Osteoblast (primary cell): ENCODE results near the gene ZNF264. TPM values are rescaled to one million over a fixed set of nuclear protein-coding genes. Genes with fewer than 3 reads are reported as not detected.
"Not testable (repeated sequence)": the region's sequence is repeated elsewhere in the genome, so short reads cannot be mapped to it uniquely, and the experiment has no call there.

Experiments
- DNase-seq: peaks from one replicate; pipeline ENCODE4 v3.0.0; 2011; ENCODE audit warnings: low spot score, mixed read lengths; ENCODE audit not compliant: insufficient read length; ENCODE audit errors: missing footprints
- H2AFZ ChIP-seq: 2 replicates; pipeline ENCODE4 v1.6.0; 2011; ENCODE audit warnings: mild to moderate bottlenecking, low read length
- H3K27ac ChIP-seq: 2 replicates; pipeline ENCODE4 v1.5.1; 2011; ENCODE audit warnings: mild to moderate bottlenecking, low read depth, low read length, moderate library complexity
- H3K27me3 ChIP-seq: 2 replicates; pipeline ENCODE4 v1.6.0; 2012; ENCODE audit warnings: mild to moderate bottlenecking, control low read depth, inconsistent platforms, low read length, moderate library complexity; ENCODE audit not compliant: insufficient read depth
- H3K36me3 ChIP-seq: 2 replicates; pipeline ENCODE4 v1.5.1; 2011; ENCODE audit warnings: mild to moderate bottlenecking, low read length, control low read depth, moderate library complexity; ENCODE audit not compliant: insufficient read depth
- H3K4me1 ChIP-seq: 2 replicates; pipeline ENCODE4 v1.5.1; 2011; ENCODE audit warnings: mild to moderate bottlenecking, low read length, control low read depth, moderate library complexity; ENCODE audit not compliant: insufficient read depth
- H3K4me2 ChIP-seq: 2 replicates; pipeline ENCODE4 v1.6.0; 2011; ENCODE audit warnings: mild to moderate bottlenecking, low read length; ENCODE audit not compliant: insufficient read depth
- H3K4me3 ChIP-seq: fragments of 200-600 bp; sonication (generic); 3 replicates; pipeline ENCODE4 v1.5.1; 2012; ENCODE audit warnings: mild to moderate bottlenecking, low read length, inconsistent platforms; ENCODE audit not compliant: insufficient read depth
- H3K79me2 ChIP-seq: 2 replicates; pipeline ENCODE4 v1.6.0; 2012; ENCODE audit warnings: mild to moderate bottlenecking, low read length, control low read depth, inconsistent platforms; ENCODE audit not compliant: insufficient read depth
- H3K9me3 ChIP-seq: 2 replicates; pipeline ENCODE4 v1.5.1; 2011; ENCODE audit warnings: low read depth, low read length, control low read depth
- H4K20me1 ChIP-seq: 2 replicates; pipeline ENCODE4 v1.6.0; 2012; ENCODE audit warnings: mild to moderate bottlenecking, low read length, control low read depth; ENCODE audit not compliant: insufficient read depth
- CTCF ChIP-seq: IDR thresholded peaks from 2 replicates; pipeline ENCODE4 v1.5.1; 2011; ENCODE audit warnings: mild to moderate bottlenecking, low read depth, low read length, moderate library complexity; ENCODE audit errors: extremely low read depth
- total RNA-seq: library from RNA; depleted of rRNA; stranded (reverse); fragments of >200 nt; gene quantifications from 2 replicates; pipeline ENCODE4 v1.2.3, GENCODE V29; 2012

Gene ZNF264
- total RNA-seq, 1 donor, result 32.9 TPM

- no peaks in the 10 kb centered on the region for H3K9me3 ChIP-seq
- DNase-seq, result peak; percentile 73
- H4K20me1 ChIP-seq, result peaks cover 27% of the 10 kb centered on the region
- peaks cover 39% of the 10 kb centered on the region for H3K36me3 ChIP-seq
- H2AFZ ChIP-seq, result peak overlapping the region; percentile 100
- peak overlapping the region; percentile 96 for H3K4me3 ChIP-seq
- no peak for TF ChIP-seq CTCF
- no peaks in the 10 kb centered on the region for H3K27me3 ChIP-seq
- H3K79me2 ChIP-seq, result peaks cover 50% of the 10 kb centered on the region
- peak overlapping the region; percentile 78 for H3K27ac ChIP-seq
- H3K4me2 ChIP-seq, result peak overlapping the region; percentile 95
- H3K4me1 ChIP-seq, result peaks cover 5% of the 10 kb centered on the region
Measured at GRCh38 chr19:57192077-57192420, 749 bp downstream of the ZNF264 start.

GRCh38 chr19:57192993-57193392 lies 1.7 kb downstream of the ZNF264 start:
- Histone ChIP-seq H3K36me3 (peaks cover 40% of the 10 kb centered on the region), H3K4me3 (peak overlapping the region; percentile 96), H3K4me2 (peak overlapping the region; percentile 95), H3K4me1 (peaks cover 5% of the 10 kb centered on the region), H3K27me3 (no peaks in the 10 kb centered on the region), H3K79me2 (peaks cover 50% of the 10 kb centered on the region), H4K20me1 (peaks cover 27% of the 10 kb centered on the region), H3K9me3 (no peaks in the 10 kb centered on the region), H3K27ac (no peak overlapping the region), H2AFZ (no peak overlapping the region)
- no peak for TF ChIP-seq CTCF
- DNase-seq, result no peak

GRCh38 chr19:57197874-57198273 lies 6.6 kb downstream of the ZNF264 start:
- not testable (repeated sequence) for H3K27ac ChIP-seq, H3K9me3 ChIP-seq, H2AFZ ChIP-seq, H3K4me3 ChIP-seq, H3K27me3 ChIP-seq, DNase-seq, H3K4me2 ChIP-seq, H3K4me1 ChIP-seq
- peaks cover 40% of the 10 kb centered on the region for H3K36me3 ChIP-seq
- peaks cover 24% of the 10 kb centered on the region for H4K20me1 ChIP-seq
- peaks cover 66% of the 10 kb centered on the region for H3K79me2 ChIP-seq

- H3K79me2 ChIP-seq, result peaks cover 58% of the 10 kb centered on the region
- H3K4me2 ChIP-seq, result no peak overlapping the region
- H2AFZ ChIP-seq, result no peak overlapping the region
- H4K20me1 ChIP-seq, result peaks cover 15% of the 10 kb centered on the region
- no peak overlapping the region for H3K27ac ChIP-seq
- H3K4me1 ChIP-seq, result no peaks in the 10 kb centered on the region
- no peak overlapping the region for H3K4me3 ChIP-seq
- H3K9me3 ChIP-seq, result no peaks in the 10 kb centered on the region
- H3K36me3 ChIP-seq, result peaks cover 22% of the 10 kb centered on the region
- DNase-seq, result no peak
- H3K27me3 ChIP-seq, result no peaks in the 10 kb centered on the region
- no peak for TF ChIP-seq CTCF
Measured at GRCh38 chr19:57202160-57202559, 10.9 kb downstream of the ZNF264 start.

GRCh38 chr19:57210381-57210780 lies 19.1 kb downstream of the ZNF264 start:
- no peak overlapping the region for H3K4me2 ChIP-seq
- H3K9me3 ChIP-seq, result peaks cover 25% of the 10 kb centered on the region
- H3K4me3 ChIP-seq, result no peak overlapping the region
- DNase-seq, result no peak
- no peak for TF ChIP-seq CTCF
- H2AFZ ChIP-seq, result no peak overlapping the region
- H3K36me3 ChIP-seq, result peaks cover 68% of the 10 kb centered on the region
- H3K4me1 ChIP-seq, result no peaks in the 10 kb centered on the region
- peaks cover 49% of the 10 kb centered on the region for H3K79me2 ChIP-seq
- peaks cover 6% of the 10 kb centered on the region for H4K20me1 ChIP-seq
- H3K27ac ChIP-seq, result no peak overlapping the region
- no peaks in the 10 kb centered on the region for H3K27me3 ChIP-seq
